Measurements from ENCODE around the gene HLCS.

DNA sequence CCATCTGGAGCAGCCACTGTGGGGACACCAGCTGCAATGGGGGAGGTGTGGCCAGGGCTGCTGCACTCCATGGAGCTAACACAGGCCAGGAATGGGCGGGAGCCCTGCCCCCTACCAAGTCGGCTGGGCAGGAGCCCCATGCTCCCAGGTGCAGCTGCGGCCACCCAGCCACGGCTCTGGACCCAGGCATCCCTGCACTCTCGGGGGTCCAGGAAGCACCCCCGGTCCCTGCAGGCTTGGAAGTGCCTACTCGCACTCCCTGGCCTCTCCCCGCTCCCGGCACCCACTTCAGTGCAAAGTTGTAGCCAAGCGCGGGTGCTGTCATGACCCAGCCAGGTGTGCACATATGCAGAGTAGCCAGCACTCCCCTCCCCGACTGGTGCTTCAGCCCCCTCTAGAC, 91.8 kb downstream of the HLCS start:
- TF ChIP-seq EZH2 (IDR thresholded peaks at IDR 0.05; ENCODE audit: low read length, missing control alignments): no peak
- TF ChIP-seq, protein P1, sequence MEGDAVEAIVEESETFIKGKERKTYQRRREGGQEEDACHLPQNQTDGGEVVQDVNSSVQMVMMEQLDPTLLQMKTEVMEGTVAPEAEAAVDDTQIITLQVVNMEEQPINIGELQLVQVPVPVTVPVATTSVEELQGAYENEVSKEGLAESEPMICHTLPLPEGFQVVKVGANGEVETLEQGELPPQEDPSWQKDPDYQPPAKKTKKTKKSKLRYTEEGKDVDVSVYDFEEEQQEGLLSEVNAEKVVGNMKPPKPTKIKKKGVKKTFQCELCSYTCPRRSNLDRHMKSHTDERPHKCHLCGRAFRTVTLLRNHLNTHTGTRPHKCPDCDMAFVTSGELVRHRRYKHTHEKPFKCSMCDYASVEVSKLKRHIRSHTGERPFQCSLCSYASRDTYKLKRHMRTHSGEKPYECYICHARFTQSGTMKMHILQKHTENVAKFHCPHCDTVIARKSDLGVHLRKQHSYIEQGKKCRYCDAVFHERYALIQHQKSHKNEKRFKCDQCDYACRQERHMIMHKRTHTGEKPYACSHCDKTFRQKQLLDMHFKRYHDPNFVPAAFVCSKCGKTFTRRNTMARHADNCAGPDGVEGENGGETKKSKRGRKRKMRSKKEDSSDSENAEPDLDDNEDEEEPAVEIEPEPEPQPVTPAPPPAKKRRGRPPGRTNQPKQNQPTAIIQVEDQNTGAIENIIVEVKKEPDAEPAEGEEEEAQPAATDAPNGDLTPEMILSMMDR (conservative IDR thresholded peaks at IDR 0.05 in 1 of 2, IDR thresholded peaks at IDR 0.05 in 1 of 2; ENCODE audit: low read depth in 1 of 2, low read length in 2 of 2): no peak
